HG03280 (cell line): Measurements from ENCODE around the gene MYBPC3.

Source experiments
- ATAC-seq: cut with Tn5 transposase; IDR thresholded peaks from one replicate; pipeline ENCODE4 v1.9.1; 2021; ENCODE audit warnings: mild to moderate bottlenecking, moderate library complexity; ENCODE audit not compliant: unreplicated experiment

The MYBPC3 gene

DNA sequence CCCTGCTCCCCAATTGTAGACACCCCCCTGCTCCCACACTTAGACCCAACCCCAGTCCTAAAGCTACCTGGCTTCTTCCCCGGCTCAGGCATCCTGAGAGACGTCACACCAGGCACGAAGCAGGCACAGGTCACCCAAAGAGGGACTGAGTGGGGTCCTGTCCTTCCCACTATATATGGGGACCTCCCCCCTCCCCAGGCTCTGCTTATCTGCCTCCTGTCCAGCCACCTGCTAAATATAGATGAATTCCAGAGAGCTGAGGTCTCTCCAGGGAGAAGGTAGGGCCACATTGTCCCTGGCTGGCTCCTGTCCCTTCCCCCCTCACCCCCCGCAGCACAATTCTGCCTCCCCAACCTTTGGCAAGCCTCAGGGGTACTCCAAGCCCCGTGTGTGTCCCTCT lies at the start of gene MYBPC3:
MYBPC3 (minus strand) TSS at position 147 of the 400 bp plus-strand sequence; CDS start at position 92, 55 bp downstream.
- no peak for ATAC-seq

GRCh38 chr11:47400768-47401279 lies 48.3 kb upstream of the MYBPC3 start:
- peak; percentile 62 for ATAC-seq

- ATAC-seq, result peak; percentile 45
Observed at GRCh38 chr11:47399860-47400767, 47.6 kb upstream of the MYBPC3 start.

DNA sequence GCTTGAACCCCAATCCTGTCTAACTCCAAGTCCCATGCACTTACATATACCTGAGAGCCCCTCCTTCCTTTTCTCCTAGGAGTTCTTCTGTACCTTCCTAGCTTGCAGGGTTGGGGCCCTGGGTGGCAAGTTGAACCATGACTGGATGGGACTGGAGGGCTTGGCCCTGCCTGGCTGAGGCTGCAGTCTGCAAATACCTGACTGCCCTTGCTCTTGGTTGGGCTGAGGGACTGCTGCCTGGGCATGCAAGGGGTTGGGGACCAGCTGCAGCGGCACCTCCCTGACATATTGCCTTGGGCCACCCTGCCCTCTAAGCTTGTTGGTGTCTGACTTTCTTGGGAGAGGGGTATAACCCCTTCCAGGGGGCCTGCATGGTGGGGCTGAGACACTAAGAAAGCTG lies 46.0 kb upstream of the MYBPC3 start:
- no peak for ATAC-seq

DNA sequence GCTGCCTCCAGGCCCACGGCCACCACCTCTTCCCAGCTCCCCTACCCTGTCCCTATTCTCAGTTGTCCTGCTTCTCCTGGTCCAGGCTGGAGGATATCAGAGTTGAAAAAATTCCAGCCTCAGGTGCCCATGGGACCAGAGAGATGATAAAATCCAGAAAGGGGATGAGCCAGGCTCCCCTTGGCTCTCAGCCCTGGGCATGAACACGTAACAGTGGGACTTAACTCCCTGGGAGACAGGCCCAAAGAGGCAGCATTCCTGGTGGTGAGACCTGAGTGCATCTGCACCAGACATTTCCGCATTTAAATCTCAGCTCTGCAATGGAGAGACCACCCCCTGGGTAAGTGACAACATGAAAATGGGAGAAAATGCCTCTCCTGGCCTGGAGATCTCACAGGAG lies 45.5 kb upstream of the MYBPC3 start:
- no peak for ATAC-seq

- ATAC-seq, result no peak
Observed at GRCh38 chr11:47396049-47396320, 43.5 kb upstream of the MYBPC3 start.

DNA sequence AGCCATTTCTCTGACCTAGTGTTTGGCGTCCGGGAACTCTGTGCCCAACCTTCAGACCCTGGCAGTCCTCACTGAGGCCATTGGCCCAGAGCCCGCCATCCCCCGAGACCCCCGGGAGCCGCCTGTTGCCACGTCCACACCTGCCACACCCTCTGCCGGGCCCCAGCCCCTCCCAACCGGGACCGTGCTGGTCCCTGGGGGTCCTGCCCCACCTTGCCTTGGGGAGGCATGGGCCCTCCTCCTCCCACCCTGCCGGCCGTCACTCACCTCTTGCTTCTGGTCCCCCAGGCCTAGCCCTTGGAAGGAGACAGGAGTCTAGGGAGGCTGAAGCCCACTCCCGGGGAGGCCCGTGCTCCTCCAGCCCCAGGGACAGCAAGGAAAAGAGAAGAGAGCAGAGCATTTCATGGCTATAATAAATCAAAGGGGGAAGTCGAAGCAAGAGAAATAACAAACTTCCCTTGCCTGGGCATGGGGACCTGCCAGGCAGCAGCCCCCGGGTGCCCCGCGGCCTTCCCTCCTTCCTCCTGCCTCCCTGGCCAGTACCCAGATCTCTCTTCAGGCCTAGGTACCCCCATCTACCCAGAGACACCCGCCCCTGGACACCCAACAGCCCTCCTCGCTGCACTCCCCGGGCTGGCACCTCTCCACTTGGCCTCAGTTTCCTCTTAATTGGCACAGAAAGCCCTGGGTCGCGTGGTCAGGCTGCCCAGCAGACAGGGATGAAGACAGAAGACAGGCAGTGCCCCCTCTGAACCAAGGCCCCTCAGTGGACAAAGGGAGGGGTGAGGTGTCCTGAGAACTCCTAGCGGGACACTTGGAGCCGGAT lies 42.9 kb upstream of the MYBPC3 start:
- ATAC-seq, result no peak

DNA sequence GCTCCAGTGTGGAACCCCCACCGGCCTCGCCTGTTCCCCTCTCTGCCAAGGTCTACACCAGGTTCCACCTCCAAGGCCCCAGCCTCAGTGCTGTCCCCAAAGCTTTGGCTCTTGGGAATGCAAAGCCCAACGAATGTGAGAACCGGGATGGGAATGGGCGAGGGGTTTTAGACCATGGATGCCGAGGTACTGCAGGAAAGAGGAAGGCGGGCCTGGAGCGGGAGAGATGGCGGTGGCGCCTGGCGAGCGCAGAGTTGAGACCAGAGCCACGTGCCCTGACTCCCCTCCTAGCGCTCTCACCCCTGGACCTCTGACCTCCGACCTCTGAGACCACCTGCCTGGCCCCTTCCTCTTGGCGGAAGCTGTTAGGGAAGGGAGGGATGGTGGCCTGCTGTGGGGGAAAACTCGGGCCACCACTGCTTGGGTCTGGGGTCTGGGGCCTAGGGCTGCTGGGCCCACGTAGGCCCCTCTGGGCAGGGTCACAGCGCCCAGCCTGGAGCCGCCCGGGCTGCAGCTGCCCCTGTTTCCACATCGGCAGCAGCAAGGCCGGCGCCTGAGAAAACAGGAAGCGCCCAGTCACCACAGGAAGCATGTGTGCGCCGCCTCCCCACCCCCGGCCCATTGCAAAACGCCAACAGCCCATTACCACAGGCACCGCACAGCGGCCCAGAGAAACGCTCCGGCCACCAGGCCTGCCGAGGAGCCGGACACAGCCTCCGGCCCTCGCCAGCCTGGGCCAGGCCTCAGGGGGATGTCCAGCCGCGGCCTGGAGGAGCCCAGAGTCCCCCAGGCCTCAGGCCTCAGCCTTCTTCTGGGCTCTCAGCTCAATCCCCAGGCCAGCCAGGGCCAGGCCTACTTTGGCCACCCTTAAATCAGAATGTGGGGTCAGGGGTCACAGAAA lies 42.1 kb upstream of the MYBPC3 start:
- ATAC-seq, result no peak

GRCh38 chr11:47394050-47394321 lies 41.5 kb upstream of the MYBPC3 start:
- ATAC-seq, result no peak

- no peak for ATAC-seq
Observed at GRCh38 chr11:47393163-47394049, 40.9 kb upstream of the MYBPC3 start.

DNA sequence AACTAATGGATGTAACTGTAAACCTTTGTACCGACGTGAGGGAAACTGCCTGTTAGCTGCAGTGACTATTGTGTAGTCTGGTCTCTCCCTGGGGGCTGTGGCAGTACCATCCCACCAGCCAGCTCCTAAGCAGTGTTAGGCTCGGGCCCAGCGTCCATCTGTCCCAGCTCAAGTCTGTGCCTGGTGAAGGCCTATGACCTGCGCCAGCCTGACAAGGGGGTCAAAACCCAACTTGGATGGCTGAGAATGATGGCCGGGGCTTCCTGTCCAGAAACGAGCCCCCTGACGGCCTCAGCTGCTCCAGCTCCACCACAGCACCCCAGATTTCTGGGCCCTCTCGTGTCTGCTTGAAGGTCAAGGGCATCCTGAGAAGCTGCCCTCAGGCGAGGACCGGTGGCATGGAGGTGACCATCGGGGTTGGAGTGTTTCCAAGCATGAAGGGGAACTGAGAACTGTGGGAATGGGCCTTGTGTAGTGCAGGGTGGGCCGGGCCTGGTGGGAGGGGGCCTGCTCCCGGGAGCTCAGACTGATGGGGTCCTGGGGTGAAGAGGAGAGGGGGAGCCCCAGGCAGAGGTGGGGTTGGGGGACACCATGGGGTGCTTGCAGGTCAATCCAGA lies 40.2 kb upstream of the MYBPC3 start:
- no peak for ATAC-seq

- ATAC-seq, result no peak
Observed at GRCh38 chr11:47391711-47392432, 39.4 kb upstream of the MYBPC3 start.

DNA sequence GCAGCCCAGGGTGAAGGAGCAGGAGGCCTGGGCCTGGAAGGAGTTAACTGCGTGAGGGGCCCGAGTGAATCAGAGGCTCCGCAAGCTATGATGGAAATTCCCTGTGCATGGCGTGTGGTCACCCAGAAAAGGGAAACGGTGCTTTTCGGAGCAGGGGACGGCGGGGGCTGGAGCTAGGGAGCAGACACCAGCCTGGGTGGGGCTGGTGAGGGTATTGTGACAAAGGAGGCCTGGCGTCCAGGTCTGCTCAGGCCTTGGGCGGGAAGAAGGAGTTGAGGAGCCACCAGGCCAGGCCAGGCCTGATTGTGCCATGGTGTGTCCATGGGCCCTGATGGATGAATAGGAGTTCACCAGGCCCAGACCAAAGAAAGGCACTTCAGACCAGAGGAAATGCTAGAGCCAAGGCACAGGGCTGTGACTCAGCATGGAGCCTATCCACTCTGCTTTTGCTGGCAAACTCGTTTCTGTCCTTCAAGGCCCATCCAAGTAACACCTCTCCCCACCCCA lies 38.6 kb upstream of the MYBPC3 start:
- ATAC-seq, result no peak

DNA sequence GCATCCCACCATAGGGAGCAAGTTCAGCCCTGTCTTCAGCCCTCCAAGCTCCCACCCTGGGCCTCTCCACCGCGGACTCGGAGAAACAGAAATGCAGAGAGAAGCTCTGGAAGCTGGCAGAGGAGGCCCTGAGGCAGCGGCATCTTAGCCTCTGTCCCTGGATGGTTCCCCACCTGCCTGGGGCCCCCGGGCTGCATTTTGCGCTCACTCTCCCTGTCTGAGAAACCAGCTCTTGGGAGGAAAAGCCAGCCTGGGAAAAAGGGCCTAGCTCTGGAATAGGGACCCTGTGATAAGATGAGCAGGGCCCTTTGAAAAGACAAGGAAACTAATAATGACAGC lies 37.9 kb upstream of the MYBPC3 start:
- no peak for ATAC-seq

GRCh38 chr11:47389577-47390421 lies 37.3 kb upstream of the MYBPC3 start:
- ATAC-seq, result no peak

DNA sequence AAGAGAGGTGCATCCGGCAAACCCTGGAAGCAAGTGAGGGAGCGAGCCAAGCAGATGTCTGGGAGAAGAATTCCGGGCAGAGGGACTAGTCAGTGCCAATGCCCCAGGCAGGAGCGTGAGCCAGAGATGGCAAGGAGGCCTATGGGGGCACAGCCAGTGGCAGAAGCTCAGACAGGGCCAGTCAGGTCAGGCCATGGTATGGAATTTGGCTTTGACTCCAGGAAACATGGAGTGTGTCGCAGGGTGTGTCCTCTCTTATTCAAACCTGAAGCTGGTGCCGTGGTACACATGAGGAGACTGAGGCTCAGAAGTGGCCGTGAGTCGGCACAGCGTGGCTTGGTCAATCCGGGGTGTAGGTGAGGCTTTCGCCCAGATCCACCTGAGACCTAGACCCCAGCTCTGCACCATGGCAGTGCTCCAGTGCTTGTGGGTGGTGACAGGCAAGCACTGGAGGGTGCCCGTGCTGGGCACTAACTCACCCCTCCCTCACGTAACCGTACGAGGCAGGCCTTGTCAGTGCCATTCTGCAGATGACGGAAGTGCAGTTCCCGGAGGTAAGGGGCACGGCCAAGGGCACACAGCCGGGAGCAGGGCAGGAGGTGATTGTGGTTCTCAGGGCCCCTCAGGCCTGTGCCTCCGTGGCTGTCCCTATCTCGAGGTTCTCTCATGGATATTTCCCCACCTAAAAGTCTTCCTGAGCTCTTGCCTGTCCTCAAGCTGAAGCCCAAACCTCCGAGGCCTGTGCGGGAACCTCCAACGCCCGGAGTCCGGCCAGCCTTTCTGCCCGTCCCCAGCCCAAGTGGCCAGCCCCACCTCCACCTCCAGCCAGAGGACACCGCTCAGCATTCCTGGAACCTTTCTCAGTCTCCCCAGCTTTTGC lies 36.4 kb upstream of the MYBPC3 start:
- ATAC-seq, result no peak
